ENCODE results near the gene AGPS.
"Not testable (repeated sequence)": the region's sequence is repeated elsewhere in the genome, so short reads cannot be mapped to it uniquely, and the experiment has no call there.

- TF ChIP-seq, protein P1, sequence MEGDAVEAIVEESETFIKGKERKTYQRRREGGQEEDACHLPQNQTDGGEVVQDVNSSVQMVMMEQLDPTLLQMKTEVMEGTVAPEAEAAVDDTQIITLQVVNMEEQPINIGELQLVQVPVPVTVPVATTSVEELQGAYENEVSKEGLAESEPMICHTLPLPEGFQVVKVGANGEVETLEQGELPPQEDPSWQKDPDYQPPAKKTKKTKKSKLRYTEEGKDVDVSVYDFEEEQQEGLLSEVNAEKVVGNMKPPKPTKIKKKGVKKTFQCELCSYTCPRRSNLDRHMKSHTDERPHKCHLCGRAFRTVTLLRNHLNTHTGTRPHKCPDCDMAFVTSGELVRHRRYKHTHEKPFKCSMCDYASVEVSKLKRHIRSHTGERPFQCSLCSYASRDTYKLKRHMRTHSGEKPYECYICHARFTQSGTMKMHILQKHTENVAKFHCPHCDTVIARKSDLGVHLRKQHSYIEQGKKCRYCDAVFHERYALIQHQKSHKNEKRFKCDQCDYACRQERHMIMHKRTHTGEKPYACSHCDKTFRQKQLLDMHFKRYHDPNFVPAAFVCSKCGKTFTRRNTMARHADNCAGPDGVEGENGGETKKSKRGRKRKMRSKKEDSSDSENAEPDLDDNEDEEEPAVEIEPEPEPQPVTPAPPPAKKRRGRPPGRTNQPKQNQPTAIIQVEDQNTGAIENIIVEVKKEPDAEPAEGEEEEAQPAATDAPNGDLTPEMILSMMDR (IDR thresholded peaks at IDR 0.05) = not testable (repeated sequence)
- TF ChIP-seq EZH2 (IDR thresholded peaks at IDR 0.05; ENCODE audit: borderline replicate concordance, insufficient read depth, low read depth, low read length, poor library complexity, severe bottlenecking) = not testable (repeated sequence)
Measured at GRCh38 chr2:177431111-177431725, 38.6 kb downstream of the AGPS start.

Measured in B cell (primary cell).